Adrenal gland (tissue), 12 donors: ENCODE measurements around the gene PCLO. TPM values are rescaled to one million over a fixed set of nuclear protein-coding genes. Genes with fewer than 3 reads are reported as not detected.

ENCODE experiments used
- DNase-seq, 7 donors: peaks; one replicate each; pipeline ENCODE4 v3.0.0-alpha.2; 2019 to 2020
- H3K27ac ChIP-seq, 5 donors: fragments of 200-600 bp; sonication (generic) in 4 of 5; 1 replicate in 3 of 5; 2 replicates in 2 of 5; pipeline versions ENCODE4 v1.5.1 to v1.8.0; 2016 to 2020; ENCODE audit warnings: mild to moderate bottlenecking in 1 of 5
- H3K27me3 ChIP-seq: fragments of 200-600 bp; 2 replicates; pipeline ENCODE4 v1.8.0; 2021
- H3K36me3 ChIP-seq, 2 donors: fragments of 200-600 bp; replicated peaks in 1 of 2; 1 replicate in 1 of 2; 2 replicates in 1 of 2; pipeline versions ENCODE4 v1.5.1 to v1.8.0; 2018 to 2022
- H3K4me1 ChIP-seq, 2 donors: fragments of 200-600 bp; replicated peaks in 1 of 2; 1 replicate in 1 of 2; 2 replicates in 1 of 2; pipeline versions ENCODE4 v1.5.1 to v1.8.0; 2018 to 2021
- H3K4me3 ChIP-seq, 4 donors: fragments of 200-600 bp; sonication (generic) in 3 of 4; one replicate each; pipeline ENCODE4 v1.5.1; 2016 to 2018
- H3K9me3 ChIP-seq, 3 donors: fragments of 200-600 bp; sonication (generic) in 1 of 3; replicated peaks in 1 of 3; 1 replicate in 2 of 3; 2 replicates in 1 of 3; pipeline versions ENCODE4 v1.5.1 to v1.8.0; 2016 to 2021
- POLR2A ChIP-seq, 2 donors: fragments of 450-650 bp; IDR thresholded peaks; one replicate each; pipeline ENCODE4 v1.6.1; 2017; ENCODE audit warnings: antibody characterized with exemption in 2 of 2, mild to moderate bottlenecking in 2 of 2, moderate library complexity in 1 of 2
- WGBS, 4 donors: extraction: QIAGEN DNeasy Blood & Tissue Kit in 2 of 4; methylation state at CpG; one replicate each; pipeline versions ENCODE4 v1.1.5 to v1.1.7; 2013 to 2017; 5-methylcytosine and 5-hydroxymethylcytosine counted together
- intact Hi-C, 2 donors: fragments of 100-400 bp; cut with DNase I; formaldehyde crosslinking; loops; one replicate each; pipeline versions ENCODE4 v1.14.1 to v1.15.0; 2022 to 2023
- polyA plus RNA-seq, 3 donors: library from polyadenylated mRNA; stranded (reverse); fragments of 200-250 nt in 2 of 3; fragments of 350-450 nt in 1 of 3; fragmentation: Illumina TruSeq in 1 of 3; extraction: RNeasy Lipid Tissue Mini Kit (QIAGEN cat#74804) in 1 of 3; gene quantifications; one replicate each; pipeline ENCODE4 v1.2.3, GENCODE V29; 2013 to 2014
- total RNA-seq, 9 donors: library from RNA; depleted of rRNA in 4 of 9; stranded (reverse); fragments of >200 nt in 4 of 9; fragments of 120-200 nt in 1 of 9; fragmentation: NEBNext Ultra II Directional in 1 of 9; extraction: Animal tissue kit (Norgen Biotek cat#: 25700) in 1 of 9; gene quantifications; one replicate each; pipeline versions ENCODE4 v1.1.0 to v1.2.4, GENCODE V29; 2013 to 2023
- TF ChIP-seq, protein P1 (sequence below), 6 experiments: fragments of 450-650 bp in 4 of 6; fragments of 200-600 bp in 2 of 6; sonication (generic) in 1 of 6; IDR thresholded peaks; 1 replicate in 5 of 6; 2 replicates in 1 of 6; pipeline versions ENCODE4 v1.5.1 to v1.8.0; 2016 to 2021; ENCODE audit warnings: antibody characterized with exemption in 6 of 6, mild to moderate bottlenecking in 2 of 6, moderate library complexity in 1 of 6
- donor health status: healthy with polysubstance abuse.
- donor health status: Bipolar disorder and iron deficiency.
- donor health status: DM: yes; HTN: yes; CAD: no.
- donor health status: DM: no; HTN: no; CAD: no.
- donor health status: DM: no; HTN: no; CAD: no.
- donor health status: DM: yes; HTN: yes; CAD: no.

The PCLO gene
- total and polyA plus RNA-seq, 12 donors = 1.8 to 17.1 (median 9.6) TPM

DNA sequence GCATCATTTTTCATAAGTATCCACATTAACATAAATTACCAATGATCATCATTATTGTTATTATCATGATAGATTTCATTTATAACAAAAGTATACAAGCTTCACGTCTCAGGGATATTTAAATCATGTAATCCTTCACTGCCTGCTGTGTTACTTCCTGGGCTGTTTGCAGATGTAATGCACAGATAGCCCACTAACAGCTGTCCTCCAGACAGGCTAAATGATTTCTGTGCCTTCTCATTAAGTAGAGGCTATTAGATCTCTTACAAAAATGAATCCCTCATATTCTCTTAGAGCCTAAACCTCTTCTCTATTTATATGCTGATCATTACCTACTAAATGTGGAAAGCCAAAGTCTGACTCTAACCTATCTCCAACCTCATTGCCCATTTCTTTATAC lies 9.3 kb downstream of the PCLO start:
- TF ChIP-seq, protein P1, sequence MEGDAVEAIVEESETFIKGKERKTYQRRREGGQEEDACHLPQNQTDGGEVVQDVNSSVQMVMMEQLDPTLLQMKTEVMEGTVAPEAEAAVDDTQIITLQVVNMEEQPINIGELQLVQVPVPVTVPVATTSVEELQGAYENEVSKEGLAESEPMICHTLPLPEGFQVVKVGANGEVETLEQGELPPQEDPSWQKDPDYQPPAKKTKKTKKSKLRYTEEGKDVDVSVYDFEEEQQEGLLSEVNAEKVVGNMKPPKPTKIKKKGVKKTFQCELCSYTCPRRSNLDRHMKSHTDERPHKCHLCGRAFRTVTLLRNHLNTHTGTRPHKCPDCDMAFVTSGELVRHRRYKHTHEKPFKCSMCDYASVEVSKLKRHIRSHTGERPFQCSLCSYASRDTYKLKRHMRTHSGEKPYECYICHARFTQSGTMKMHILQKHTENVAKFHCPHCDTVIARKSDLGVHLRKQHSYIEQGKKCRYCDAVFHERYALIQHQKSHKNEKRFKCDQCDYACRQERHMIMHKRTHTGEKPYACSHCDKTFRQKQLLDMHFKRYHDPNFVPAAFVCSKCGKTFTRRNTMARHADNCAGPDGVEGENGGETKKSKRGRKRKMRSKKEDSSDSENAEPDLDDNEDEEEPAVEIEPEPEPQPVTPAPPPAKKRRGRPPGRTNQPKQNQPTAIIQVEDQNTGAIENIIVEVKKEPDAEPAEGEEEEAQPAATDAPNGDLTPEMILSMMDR (IDR thresholded peaks at IDR 0.05) = no peak
- TF ChIP-seq POLR2A (IDR thresholded peaks at IDR 0.05) = no peak
- DNase-seq = no peak
- Histone ChIP-seq H3K9me3 (no peaks in the 10 kb centered on the region), H3K36me3 (no peaks in the 10 kb centered on the region), H3K27ac (no peak overlapping the region), H3K4me1 (no peaks in the 10 kb centered on the region), H3K27me3 (no peaks in the 10 kb centered on the region), H3K4me3 (no peak overlapping the region)
- intact Hi-C loops = no loop called here
- 45 to 64% (median 50%) methylated on average over 1 of the region's 1 CpG for WGBS, 4 donors

DNA sequence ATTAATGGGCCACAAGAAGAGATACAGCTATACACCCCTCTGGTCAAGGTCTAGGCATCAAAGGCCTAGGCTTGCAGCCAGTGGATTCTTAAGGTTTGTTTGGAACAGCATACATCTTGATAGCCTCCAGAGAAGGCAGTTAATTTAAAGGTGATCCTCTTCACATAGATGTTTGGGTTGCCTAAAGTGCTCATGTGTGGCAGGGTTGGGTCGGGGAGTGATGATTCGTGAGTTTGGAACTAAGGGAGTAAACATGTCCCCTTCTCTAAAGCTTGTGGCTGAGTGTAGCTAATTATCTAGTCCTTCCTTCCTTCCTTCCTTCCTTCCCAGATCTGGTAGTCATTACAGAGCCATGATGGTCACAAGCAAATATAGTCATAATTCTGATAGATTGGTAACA lies 12.4 kb downstream of the PCLO start:
- intact Hi-C loops = no loop called here
- Histone ChIP-seq H3K4me3 (no peak overlapping the region), H3K9me3 (no peaks in the 10 kb centered on the region), H3K4me1 (no peaks in the 10 kb centered on the region), H3K27me3 (no peaks in the 10 kb centered on the region), H3K27ac (no peak overlapping the region), H3K36me3 (no peaks in the 10 kb centered on the region)
- TF ChIP-seq, protein P1 (IDR thresholded peaks at IDR 0.05) = no peak
- TF ChIP-seq POLR2A (IDR thresholded peaks at IDR 0.05) = no peak
- 79 to 91% (median 82%) methylated on average over 2 of the region's 2 CpGs for WGBS, 4 donors
- DNase-seq = no peak

DNA sequence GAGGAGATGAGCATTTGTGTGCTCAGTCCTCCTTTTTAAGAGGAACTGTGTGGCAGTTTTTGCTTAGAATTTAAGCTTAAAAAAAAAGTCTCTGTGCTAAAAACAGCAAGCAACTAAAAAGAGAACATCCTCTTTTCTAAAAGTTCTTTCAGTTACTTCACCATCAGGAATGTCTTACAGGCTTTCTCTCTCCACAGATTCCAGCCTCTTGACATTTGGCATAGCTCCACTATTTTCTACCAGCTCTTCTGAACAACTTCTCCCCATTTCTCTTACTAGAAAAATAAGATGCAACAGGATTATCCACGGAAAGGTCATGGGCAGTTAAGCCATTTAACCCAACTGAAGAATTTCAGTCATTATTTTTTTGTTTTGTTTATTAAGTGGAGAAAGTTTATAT lies 13.2 kb downstream of the PCLO start:
- H3K4me3 ChIP-seq = no peak overlapping the region
- H3K27ac ChIP-seq = no peak overlapping the region
- 44 to 62% (median 50%) methylated on average over 1 of the region's 1 CpG for WGBS, 4 donors
- TF ChIP-seq, protein P1 (IDR thresholded peaks at IDR 0.05) = no peak
- TF ChIP-seq POLR2A (IDR thresholded peaks at IDR 0.05) = no peak
- H3K9me3 ChIP-seq = no peaks in the 10 kb centered on the region
- no peaks in the 10 kb centered on the region for H3K27me3 ChIP-seq
- DNase-seq = no peak
- no peaks in the 10 kb centered on the region for H3K36me3 ChIP-seq
- intact Hi-C loops = no loop called here
- H3K4me1 ChIP-seq = no peaks in the 10 kb centered on the region

DNA sequence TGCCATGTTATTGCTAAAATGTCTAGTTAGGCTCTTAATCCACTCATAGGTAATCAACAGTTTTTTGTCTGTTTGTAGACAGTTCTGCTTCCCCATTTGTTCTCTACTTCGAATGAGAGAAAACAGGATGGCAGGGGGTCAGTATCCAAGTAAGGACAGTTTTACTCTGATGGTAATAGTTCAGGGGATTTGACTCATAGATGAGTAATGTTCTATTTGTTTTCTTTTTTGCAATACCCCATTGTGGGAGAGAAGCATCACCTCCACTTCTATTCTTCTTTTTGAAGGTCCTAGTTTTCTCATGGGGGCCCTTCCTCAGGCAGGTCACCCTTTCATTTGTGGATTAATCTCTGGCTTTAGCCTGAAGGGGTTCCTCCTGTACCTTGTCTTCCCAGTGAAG lies 13.9 kb downstream of the PCLO start:
- Histone ChIP-seq H3K4me1 (no peaks in the 10 kb centered on the region), H3K9me3 (no peaks in the 10 kb centered on the region), H3K27ac (no peak overlapping the region), H3K27me3 (no peaks in the 10 kb centered on the region), H3K36me3 (no peaks in the 10 kb centered on the region), H3K4me3 (no peak overlapping the region)
- 45 to 56% (median 51%) methylated on average over 1 of the region's 1 CpG for WGBS, 4 donors
- DNase-seq = no peak
- intact Hi-C loops = no loop called here
- TF ChIP-seq POLR2A (IDR thresholded peaks at IDR 0.05) = no peak
- TF ChIP-seq, protein P1 (IDR thresholded peaks at IDR 0.05) = no peak
